ENCODE results near the gene DRICH1. TPM values are rescaled to one million over a fixed set of nuclear protein-coding genes. Genes with fewer than 3 reads are reported as not detected.
A peak's percentile ranks its signal among the peaks of the same experiment; 100 is the strongest.

DRICH1 gene
- total and polyA plus RNA-seq, 3 experiments from 2014 or later = 0.47 to 0.66 TPM; not detected in 1

GRCh38 chr22:23613193-23613972, 18.7 kb downstream of the DRICH1 start:
- Mint-ChIP-seq H3K27ac (peak overlapping the region in 1 of 8 donors; percentile 27), H3K9me3 (no peaks in the 10 kb centered on the region), H3K4me3 (no peak overlapping the region), H3K27me3 (no peaks in the 10 kb centered on the region), H3K4me1 (no peaks in the 10 kb centered on the region), H3K36me3 (peaks cover 8 to 19% (median 10%) of the 10 kb centered on the region in 3 donors)
- no peak overlapping the region for H3K4me3 ChIP-seq (ENCODE audit: low read length)
- H3K9me3 ChIP-seq (ENCODE audit: low read length) = no peaks in the 10 kb centered on the region
- ChIA-PET CTCF (no interaction called here), POLR2A (no interaction called here)
- no peaks in the 10 kb centered on the region for H3K36me3 ChIP-seq (ENCODE audit: insufficient read depth, low read length)
- no peaks in the 10 kb centered on the region for H3K27me3 ChIP-seq (ENCODE audit: insufficient read depth, low read length, poor library complexity, severe bottlenecking)
- no peak overlapping the region for H3K27ac ChIP-seq (ENCODE audit: low read depth, low read length)
- no peaks in the 10 kb centered on the region for H3K4me1 ChIP-seq (ENCODE audit: insufficient read depth, low read length)
- DNase-seq = no peak

- H3K27ac Mint-ChIP-seq = no peak overlapping the region
- no peaks in the 10 kb centered on the region for H3K9me3 Mint-ChIP-seq
- no peaks in the 10 kb centered on the region for H3K4me1 ChIP-seq (ENCODE audit: insufficient read depth, low read length)
- H3K4me3 ChIP-seq (ENCODE audit: low read length) = no peak overlapping the region
- H3K27ac ChIP-seq (ENCODE audit: low read depth, low read length) = no peak overlapping the region
- DNase-seq = no peak
- no peaks in the 10 kb centered on the region for H3K36me3 ChIP-seq (ENCODE audit: insufficient read depth, low read length)
- H3K4me1 Mint-ChIP-seq = no peaks in the 10 kb centered on the region
- no peak overlapping the region for H3K4me3 Mint-ChIP-seq
- H3K9me3 ChIP-seq (ENCODE audit: low read length) = no peaks in the 10 kb centered on the region
- ChIA-PET POLR2A (no interaction called here), CTCF (no interaction called here)
- H3K27me3 ChIP-seq (ENCODE audit: insufficient read depth, low read length, poor library complexity, severe bottlenecking) = no peaks in the 10 kb centered on the region
- H3K36me3 Mint-ChIP-seq = peaks cover 3 to 16% (median 4%) of the 10 kb centered on the region in 3 donors
- H3K27me3 Mint-ChIP-seq = no peaks in the 10 kb centered on the region
Measured at GRCh38 chr22:23609983-23610781, 21.9 kb downstream of the DRICH1 start.

- H3K4me1 Mint-ChIP-seq = no peaks in the 10 kb centered on the region
- CTCF ChIA-PET = interaction anchor here (1.2 kb wide), 1 partner anchor 17 kb away, joined by 4 read pairs; no protein-coding TSS in a partner anchor
- H3K4me3 ChIP-seq (ENCODE audit: low read length) = no peak overlapping the region
Measured at GRCh38 chr22:23608583-23608982, 23.5 kb downstream of the DRICH1 start.

GRCh38 chr22:23606204-23607131, 25.7 kb downstream of the DRICH1 start:
- Histone ChIP-seq H3K9me3 (ENCODE audit: low read length) (no peaks in the 10 kb centered on the region), H3K27ac (ENCODE audit: low read depth, low read length) (no peak overlapping the region), H3K4me1 (ENCODE audit: insufficient read depth, low read length) (no peaks in the 10 kb centered on the region), H3K36me3 (ENCODE audit: insufficient read depth, low read length) (no peaks in the 10 kb centered on the region), H3K4me3 (ENCODE audit: low read length) (no peak overlapping the region), H3K27me3 (ENCODE audit: insufficient read depth, low read length, poor library complexity, severe bottlenecking) (no peaks in the 10 kb centered on the region)
- Mint-ChIP-seq H3K4me1 (no peaks in the 10 kb centered on the region), H3K27me3 (peaks cover 0 to 3% of the 10 kb centered on the region in 2 donors), H3K4me3 (no peak overlapping the region), H3K27ac (peak overlapping the region in 1 of 8 donors; percentile 64), H3K36me3 (peaks cover 0 to 6% (median 0%) of the 10 kb centered on the region in 3 donors), H3K9me3 (no peaks in the 10 kb centered on the region)
- ChIA-PET POLR2A (no interaction called here), CTCF (no interaction called here)
- DNase-seq = no peak

More at GRCh38 chr22:23608583-23608982, 23.5 kb downstream of the DRICH1 start:
- Histone ChIP-seq H3K27me3 (ENCODE audit: insufficient read depth, low read length, poor library complexity, severe bottlenecking) (no peaks in the 10 kb centered on the region), H3K9me3 (ENCODE audit: low read length) (no peaks in the 10 kb centered on the region), H3K36me3 (ENCODE audit: insufficient read depth, low read length) (no peaks in the 10 kb centered on the region), H3K4me1 (ENCODE audit: insufficient read depth, low read length) (no peaks in the 10 kb centered on the region), H3K27ac (ENCODE audit: low read depth, low read length) (no peak overlapping the region)
- POLR2A ChIA-PET = no interaction called here
- no peak overlapping the region for H3K27ac Mint-ChIP-seq
- peaks cover 0 to 3% of the 10 kb centered on the region in 2 donors for H3K27me3 Mint-ChIP-seq
- no peak for DNase-seq
- no peak overlapping the region for H3K4me3 Mint-ChIP-seq
- H3K36me3 Mint-ChIP-seq = peaks cover 0 to 10% (median 4%) of the 10 kb centered on the region in 3 donors
- no peaks in the 10 kb centered on the region for H3K9me3 Mint-ChIP-seq

GRCh38 chr22:23604939-23605712, 27.0 kb downstream of the DRICH1 start:
- ChIA-PET POLR2A (no interaction called here), CTCF (no interaction called here)
- Histone ChIP-seq H3K4me1 (ENCODE audit: insufficient read depth, low read length) (no peaks in the 10 kb centered on the region), H3K36me3 (ENCODE audit: insufficient read depth, low read length) (no peaks in the 10 kb centered on the region), H3K27me3 (ENCODE audit: insufficient read depth, low read length, poor library complexity, severe bottlenecking) (no peaks in the 10 kb centered on the region), H3K9me3 (ENCODE audit: low read length) (no peaks in the 10 kb centered on the region), H3K27ac (ENCODE audit: low read depth, low read length) (no peak overlapping the region), H3K4me3 (ENCODE audit: low read length) (no peak overlapping the region)
- peaks cover 0 to 3% of the 10 kb centered on the region in 2 donors for H3K27me3 Mint-ChIP-seq
- DNase-seq = no peak
- H3K27ac Mint-ChIP-seq = no peak overlapping the region
- H3K4me1 Mint-ChIP-seq = no peaks in the 10 kb centered on the region
- no peaks in the 10 kb centered on the region for H3K9me3 Mint-ChIP-seq
- no peak overlapping the region for H3K4me3 Mint-ChIP-seq
- peaks cover 0 to 3% (median 0%) of the 10 kb centered on the region in 3 donors for H3K36me3 Mint-ChIP-seq

- H3K4me3 ChIP-seq (ENCODE audit: low read length) = no peak overlapping the region
- H3K4me1 ChIP-seq (ENCODE audit: insufficient read depth, low read length) = no peaks in the 10 kb centered on the region
- no peaks in the 10 kb centered on the region for H3K27me3 ChIP-seq (ENCODE audit: insufficient read depth, low read length, poor library complexity, severe bottlenecking)
- CTCF ChIA-PET = no interaction called here
- POLR2A ChIA-PET = no interaction called here
- DNase-seq = no peak
- no peaks in the 10 kb centered on the region for H3K36me3 Mint-ChIP-seq
- no peaks in the 10 kb centered on the region for H3K9me3 ChIP-seq (ENCODE audit: low read length)
- H3K9me3 Mint-ChIP-seq = no peaks in the 10 kb centered on the region
- no peak overlapping the region for H3K27ac ChIP-seq (ENCODE audit: low read depth, low read length)
- H3K4me1 Mint-ChIP-seq = no peaks in the 10 kb centered on the region
- peak overlapping the region in 1 of 8 donors; percentile 37 for H3K27ac Mint-ChIP-seq
- no peaks in the 10 kb centered on the region for H3K36me3 ChIP-seq (ENCODE audit: insufficient read depth, low read length)
- no peak overlapping the region for H3K4me3 Mint-ChIP-seq
- H3K27me3 Mint-ChIP-seq = peaks cover 0 to 3% of the 10 kb centered on the region in 2 donors
Measured at GRCh38 chr22:23603266-23603665, 28.9 kb downstream of the DRICH1 start.

GRCh38 chr22:23598805-23599518, 33.2 kb downstream of the DRICH1 start:
- POLR2A ChIA-PET = no interaction called here
- Histone ChIP-seq H3K9me3 (ENCODE audit: low read length) (no peaks in the 10 kb centered on the region), H3K4me3 (ENCODE audit: low read length) (no peak overlapping the region), H3K36me3 (ENCODE audit: insufficient read depth, low read length) (no peaks in the 10 kb centered on the region), H3K4me1 (ENCODE audit: insufficient read depth, low read length) (no peaks in the 10 kb centered on the region), H3K27ac (ENCODE audit: low read depth, low read length) (no peak overlapping the region), H3K27me3 (ENCODE audit: insufficient read depth, low read length, poor library complexity, severe bottlenecking) (no peaks in the 10 kb centered on the region)
- CTCF ChIA-PET = no interaction called here
- Mint-ChIP-seq H3K4me1 (no peaks in the 10 kb centered on the region), H3K27me3 (peaks cover 2 to 3% of the 10 kb centered on the region in 2 donors), H3K27ac (no peak overlapping the region), H3K9me3 (no peaks in the 10 kb centered on the region), H3K4me3 (no peak overlapping the region), H3K36me3 (no peaks in the 10 kb centered on the region)
- no peak for DNase-seq

Data from CD8-positive, alpha-beta memory T cell (primary cell).